ENCODE data around the gene NUF2. TPM values are rescaled to one million over a fixed set of nuclear protein-coding genes. Genes with fewer than 3 reads are reported as not detected.
"Not testable (repeated sequence)": the region's sequence is repeated elsewhere in the genome, so short reads cannot be mapped to it uniquely, and the experiment has no call there.

Gene NUF2
- total RNA-seq, 1 experiment from 2014 or later, result 33.1 TPM

- TF ChIP-seq, protein P1, sequence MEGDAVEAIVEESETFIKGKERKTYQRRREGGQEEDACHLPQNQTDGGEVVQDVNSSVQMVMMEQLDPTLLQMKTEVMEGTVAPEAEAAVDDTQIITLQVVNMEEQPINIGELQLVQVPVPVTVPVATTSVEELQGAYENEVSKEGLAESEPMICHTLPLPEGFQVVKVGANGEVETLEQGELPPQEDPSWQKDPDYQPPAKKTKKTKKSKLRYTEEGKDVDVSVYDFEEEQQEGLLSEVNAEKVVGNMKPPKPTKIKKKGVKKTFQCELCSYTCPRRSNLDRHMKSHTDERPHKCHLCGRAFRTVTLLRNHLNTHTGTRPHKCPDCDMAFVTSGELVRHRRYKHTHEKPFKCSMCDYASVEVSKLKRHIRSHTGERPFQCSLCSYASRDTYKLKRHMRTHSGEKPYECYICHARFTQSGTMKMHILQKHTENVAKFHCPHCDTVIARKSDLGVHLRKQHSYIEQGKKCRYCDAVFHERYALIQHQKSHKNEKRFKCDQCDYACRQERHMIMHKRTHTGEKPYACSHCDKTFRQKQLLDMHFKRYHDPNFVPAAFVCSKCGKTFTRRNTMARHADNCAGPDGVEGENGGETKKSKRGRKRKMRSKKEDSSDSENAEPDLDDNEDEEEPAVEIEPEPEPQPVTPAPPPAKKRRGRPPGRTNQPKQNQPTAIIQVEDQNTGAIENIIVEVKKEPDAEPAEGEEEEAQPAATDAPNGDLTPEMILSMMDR (IDR thresholded peaks at IDR 0.05; ENCODE audit: unreplicated experiment), result no peak
- Mint-ChIP-seq H3K27ac (ENCODE audit: unreplicated experiment) (no peak overlapping the region), H3K36me3 (ENCODE audit: insufficient read depth, unreplicated experiment) (no peaks in the 10 kb centered on the region), H3K4me3 (ENCODE audit: low read depth, unreplicated experiment) (no peak overlapping the region), H3K9me3 (ENCODE audit: low read depth, unreplicated experiment) (no peaks in the 10 kb centered on the region), H3K27me3 (ENCODE audit: unreplicated experiment) (no peaks in the 10 kb centered on the region), H3K4me1 (ENCODE audit: low read depth, unreplicated experiment) (no peaks in the 10 kb centered on the region)
- CTCF ChIA-PET, result no interaction called here
- no TSS peak for BruUV-seq (replicated peaks)
- intact Hi-C loops (cut with micrococcal nuclease; ENCODE audit: unreplicated experiment), result no loop called here
- no peak for DNase-seq
Measured at GRCh38 chr1:163346326-163346870, 24.6 kb downstream of the NUF2 start.

DNA sequence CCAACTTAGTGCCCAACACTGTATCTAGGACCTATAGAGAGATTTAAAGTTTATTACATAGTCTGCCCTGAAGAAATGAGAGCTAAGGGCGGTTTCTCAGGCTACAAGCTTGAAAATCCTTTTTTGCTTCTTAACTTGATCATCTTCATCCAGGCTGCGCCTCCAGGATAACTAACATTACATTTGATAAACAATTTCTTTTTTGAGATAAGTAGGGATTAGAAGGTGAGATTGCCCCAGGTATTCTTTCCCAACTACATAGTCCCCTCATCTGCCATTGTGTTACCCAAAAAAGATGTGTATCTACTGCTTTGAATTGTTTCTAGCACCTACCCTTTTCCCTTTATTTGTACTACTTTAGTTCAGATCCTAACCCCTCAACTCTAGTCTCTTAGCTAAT lies 25.4 kb downstream of the NUF2 start:
- Mint-ChIP-seq H3K27me3 (ENCODE audit: unreplicated experiment) (no peaks in the 10 kb centered on the region), H3K4me3 (ENCODE audit: low read depth, unreplicated experiment) (no peak overlapping the region), H3K9me3 (ENCODE audit: low read depth, unreplicated experiment) (no peaks in the 10 kb centered on the region), H3K27ac (ENCODE audit: unreplicated experiment) (no peak overlapping the region), H3K36me3 (ENCODE audit: insufficient read depth, unreplicated experiment) (no peaks in the 10 kb centered on the region), H3K4me1 (ENCODE audit: low read depth, unreplicated experiment) (no peaks in the 10 kb centered on the region)
- CTCF ChIA-PET, result no interaction called here
- intact Hi-C loops (cut with micrococcal nuclease; ENCODE audit: unreplicated experiment), result no loop called here
- TF ChIP-seq, protein P1 (IDR thresholded peaks at IDR 0.05; ENCODE audit: unreplicated experiment), result no peak
- no peak for DNase-seq
- BruUV-seq (replicated peaks), result no TSS peak

DNA sequence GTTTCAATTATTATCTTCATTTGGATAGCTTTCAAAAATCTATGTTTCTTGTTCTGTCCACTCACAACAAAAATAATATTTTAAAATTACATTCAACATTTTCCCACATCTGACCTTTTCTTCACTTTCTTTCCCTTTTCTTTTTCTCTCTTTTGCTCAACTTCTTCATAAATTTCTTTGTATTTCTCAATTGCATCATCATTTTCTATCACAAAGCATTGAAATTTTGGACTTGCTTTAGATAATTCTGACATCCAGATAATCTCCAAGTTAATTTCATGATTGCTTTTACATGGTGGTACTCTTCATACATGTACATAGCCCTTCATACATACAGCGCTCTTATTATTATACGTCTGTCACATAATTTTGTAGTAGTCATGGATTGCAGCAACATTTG lies 30.2 kb downstream of the NUF2 start:
- no peaks in the 10 kb centered on the region for H3K36me3 Mint-ChIP-seq (ENCODE audit: insufficient read depth, unreplicated experiment)
- TF ChIP-seq, protein P1 (IDR thresholded peaks at IDR 0.05; ENCODE audit: unreplicated experiment), result no peak
- CTCF ChIA-PET, result no interaction called here
- no peak overlapping the region for H3K27ac Mint-ChIP-seq (ENCODE audit: unreplicated experiment)
- no peaks in the 10 kb centered on the region for H3K9me3 Mint-ChIP-seq (ENCODE audit: low read depth, unreplicated experiment)
- no peak for DNase-seq
- H3K4me1 Mint-ChIP-seq (ENCODE audit: low read depth, unreplicated experiment), result no peaks in the 10 kb centered on the region
- H3K27me3 Mint-ChIP-seq (ENCODE audit: unreplicated experiment), result no peaks in the 10 kb centered on the region
- no TSS peak for BruUV-seq (replicated peaks)
- H3K4me3 Mint-ChIP-seq (ENCODE audit: low read depth, unreplicated experiment), result no peak overlapping the region
- intact Hi-C loops (cut with micrococcal nuclease; ENCODE audit: unreplicated experiment), result no loop called here

GRCh38 chr1:163357378-163357777 lies 35.6 kb downstream of the NUF2 start:
- DNase-seq, result no peak
- Mint-ChIP-seq H3K36me3 (ENCODE audit: insufficient read depth, unreplicated experiment) (no peaks in the 10 kb centered on the region), H3K4me3 (ENCODE audit: low read depth, unreplicated experiment) (no peak overlapping the region), H3K27ac (ENCODE audit: unreplicated experiment) (no peak overlapping the region), H3K27me3 (ENCODE audit: unreplicated experiment) (peaks cover 22% of the 10 kb centered on the region), H3K4me1 (ENCODE audit: low read depth, unreplicated experiment) (no peaks in the 10 kb centered on the region), H3K9me3 (ENCODE audit: low read depth, unreplicated experiment) (no peaks in the 10 kb centered on the region)
- CTCF ChIA-PET, result no interaction called here
- intact Hi-C loops (cut with micrococcal nuclease; ENCODE audit: unreplicated experiment), result no loop called here
- no TSS peak for BruUV-seq (replicated peaks)
- TF ChIP-seq, protein P1 (IDR thresholded peaks at IDR 0.05; ENCODE audit: unreplicated experiment), result no peak

GRCh38 chr1:163358172-163358571 lies 36.4 kb downstream of the NUF2 start:
- CTCF ChIA-PET, result interaction anchor here (1.2 kb wide), 1 partner anchor 36 kb away, joined by 3 read pairs; no protein-coding TSS in a partner anchor
- H3K36me3 Mint-ChIP-seq (ENCODE audit: insufficient read depth, unreplicated experiment); intact Hi-C loops (cut with micrococcal nuclease; ENCODE audit: unreplicated experiment); H3K4me1 Mint-ChIP-seq (ENCODE audit: low read depth, unreplicated experiment); H3K27ac Mint-ChIP-seq (ENCODE audit: unreplicated experiment); H3K4me3 Mint-ChIP-seq (ENCODE audit: low read depth, unreplicated experiment); H3K9me3 Mint-ChIP-seq (ENCODE audit: low read depth, unreplicated experiment); DNase-seq; BruUV-seq (replicated peaks): not testable (repeated sequence)
- peaks cover 30% of the 10 kb centered on the region for H3K27me3 Mint-ChIP-seq (ENCODE audit: unreplicated experiment)

Data from Calu3 (cell line).